ENCODE measurements around the gene ZNF318.

DNA sequence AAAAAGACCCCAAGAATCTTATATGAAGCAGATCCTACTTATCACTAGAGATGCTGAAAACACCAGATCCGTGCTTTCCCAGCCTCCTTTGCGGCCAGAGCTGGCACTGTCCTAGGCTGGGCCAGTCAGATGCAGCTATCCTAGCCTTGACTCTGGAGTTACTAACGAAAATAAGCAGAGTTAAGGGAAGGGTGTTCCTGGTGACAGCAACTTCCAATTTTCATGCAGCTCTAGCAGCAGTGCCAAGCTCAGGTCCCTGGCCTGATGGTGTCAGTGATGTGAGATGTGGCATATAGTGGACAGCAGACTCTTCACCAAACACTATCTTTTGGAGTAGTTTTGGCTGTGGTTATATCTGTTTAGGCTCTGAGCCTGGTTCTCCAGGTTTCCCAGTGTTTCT lies 32.3 kb upstream of the ZNF318 start:
- TF ChIP-seq, protein P1, sequence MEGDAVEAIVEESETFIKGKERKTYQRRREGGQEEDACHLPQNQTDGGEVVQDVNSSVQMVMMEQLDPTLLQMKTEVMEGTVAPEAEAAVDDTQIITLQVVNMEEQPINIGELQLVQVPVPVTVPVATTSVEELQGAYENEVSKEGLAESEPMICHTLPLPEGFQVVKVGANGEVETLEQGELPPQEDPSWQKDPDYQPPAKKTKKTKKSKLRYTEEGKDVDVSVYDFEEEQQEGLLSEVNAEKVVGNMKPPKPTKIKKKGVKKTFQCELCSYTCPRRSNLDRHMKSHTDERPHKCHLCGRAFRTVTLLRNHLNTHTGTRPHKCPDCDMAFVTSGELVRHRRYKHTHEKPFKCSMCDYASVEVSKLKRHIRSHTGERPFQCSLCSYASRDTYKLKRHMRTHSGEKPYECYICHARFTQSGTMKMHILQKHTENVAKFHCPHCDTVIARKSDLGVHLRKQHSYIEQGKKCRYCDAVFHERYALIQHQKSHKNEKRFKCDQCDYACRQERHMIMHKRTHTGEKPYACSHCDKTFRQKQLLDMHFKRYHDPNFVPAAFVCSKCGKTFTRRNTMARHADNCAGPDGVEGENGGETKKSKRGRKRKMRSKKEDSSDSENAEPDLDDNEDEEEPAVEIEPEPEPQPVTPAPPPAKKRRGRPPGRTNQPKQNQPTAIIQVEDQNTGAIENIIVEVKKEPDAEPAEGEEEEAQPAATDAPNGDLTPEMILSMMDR (IDR thresholded peaks at IDR 0.05) = no peak
- TF ChIP-seq YY1 (IDR thresholded peaks at IDR 0.05; ENCODE audit: low read depth) (no peak), FOXJ3 (CRISPR knock-in tag; IDR thresholded peaks at IDR 0.05) (no peak)

Measured in SK-N-SH (cell line).